Tibial nerve (tissue), 3 donors: ENCODE data around the gene LGR6.

Source experiments
- CTCF ChIP-seq, 5 experiments: fragments of 200-600 bp in 3 of 5; fragments of 450-650 bp in 2 of 5; sonication (generic) in 3 of 5; IDR thresholded peaks; one replicate each; pipeline ENCODE4 v1.5.1; 2016 to 2019; ENCODE audit warnings: antibody characterized with exemption in 5 of 5, mild to moderate bottlenecking in 3 of 5, moderate library complexity in 2 of 5
- POLR2A ChIP-seq, 2 donors: fragments of 450-650 bp; IDR thresholded peaks; one replicate each; pipeline ENCODE4 v1.6.1; 2017; ENCODE audit warnings: antibody characterized with exemption in 2 of 2, mild to moderate bottlenecking in 2 of 2, moderate library complexity in 2 of 2

GRCh38 chr1:202201266-202201665 lies 7.7 kb downstream of the LGR6 start:
- TF ChIP-seq CTCF (IDR thresholded peaks at IDR 0.05), result no peak
- no peak for TF ChIP-seq POLR2A (IDR thresholded peaks at IDR 0.05)
